DND-41 (cell line): ENCODE measurements around the gene IL4.

ENCODE experiments used
- CTCF ChIP-seq: IDR thresholded peaks from 2 replicates; pipeline ENCODE4 v1.5.1; 2012; ENCODE audit warnings: borderline replicate concordance, low read length, moderate library complexity, mild to moderate bottlenecking; ENCODE audit not compliant: poor library complexity, severe bottlenecking; ENCODE audit errors: extremely low read depth
- EZH2 ChIP-seq: IDR thresholded peaks from 3 replicates; pipeline ENCODE4 v1.6.1; 2012; ENCODE audit warnings: borderline replicate concordance, low read depth, mild to moderate bottlenecking, moderate library complexity, low read length, inconsistent platforms; ENCODE audit not compliant: severe bottlenecking

GRCh38 chr5:132644177-132644576 lies 29.6 kb upstream of the IL4 start:
- TF ChIP-seq CTCF (no peak), EZH2 (no peak)
